Left ventricle myocardium inferior (tissue), 1 donor: ENCODE measurements around the gene MAJIN. TPM values are rescaled to one million over a fixed set of nuclear protein-coding genes. Genes with fewer than 3 reads are reported as not detected.

Source experiments
- DNase-seq: peaks from one replicate; pipeline ENCODE4 v3.0.0-alpha.2; 2020
- H3K27ac ChIP-seq: fragments of 200-600 bp; replicated peaks from 2 replicates; pipeline ENCODE4 v1.8.0; 2021
- H3K27me3 ChIP-seq: fragments of 200-600 bp; 2 replicates; pipeline ENCODE4 v1.8.0; 2021; ENCODE audit warnings: low read depth
- H3K36me3 ChIP-seq: fragments of 200-600 bp; 2 replicates; pipeline ENCODE4 v1.8.0; 2021
- H3K4me1 ChIP-seq: fragments of 200-600 bp; 2 replicates; pipeline ENCODE4 v1.8.0; 2021
- H3K4me3 ChIP-seq: fragments of 200-600 bp; 2 replicates; pipeline ENCODE4 v1.8.0; 2021; ENCODE audit warnings: mild to moderate bottlenecking, moderate library complexity
- H3K9me3 ChIP-seq: fragments of 200-600 bp; replicated peaks from 2 replicates; pipeline ENCODE4 v1.8.0; 2021
- intact Hi-C: fragments of 100-400 bp; cut with micrococcal nuclease; formaldehyde crosslinking; loops from one replicate; pipeline ENCODE4 v1.11.0; 2022
- total RNA-seq: library from RNA; stranded (reverse); fragmentation: NEBNext Ultra II Directional; extraction: Animal tissue kit (Norgen Biotek cat#: 25700); gene quantifications from one replicate; pipeline ENCODE4 v1.2.1, GENCODE V29; 2021
- TF ChIP-seq, protein P1 (sequence below): fragments of 200-600 bp; IDR thresholded peaks from 2 replicates; pipeline ENCODE4 v1.8.0; 2021; ENCODE audit warnings: antibody characterized with exemption, mild to moderate bottlenecking, borderline replicate concordance
- donor health status: DM: no; HTN: yes; CAD: no; lungs with severe emphysema.

The MAJIN gene
- total RNA-seq, 1 donor from 2014 or later, result not detected

DNA sequence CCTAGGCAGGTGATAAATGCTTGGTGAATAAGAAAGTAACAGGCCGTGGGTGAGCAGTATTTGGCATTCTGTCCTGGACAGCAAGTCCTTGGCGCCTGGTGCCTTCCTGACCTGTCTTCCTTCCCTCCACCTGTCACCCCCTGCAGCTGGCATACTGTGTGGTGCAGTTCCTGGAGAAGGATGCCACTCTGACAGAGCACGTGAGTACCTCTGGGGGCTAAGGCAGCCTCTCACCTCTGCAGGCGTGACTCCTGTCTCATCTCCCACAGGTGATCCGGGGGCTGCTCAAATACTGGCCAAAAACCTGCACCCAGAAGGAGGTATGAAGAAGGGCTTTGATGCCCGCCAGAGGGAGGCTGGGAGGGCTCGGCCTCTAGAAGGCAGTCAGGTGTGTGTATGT lies 40.6 kb downstream of the MAJIN start:
- intact Hi-C loops, result no loop called here
- H3K4me1 ChIP-seq, result peaks cover 5% of the 10 kb centered on the region
- no peak overlapping the region for H3K4me3 ChIP-seq
- no peaks in the 10 kb centered on the region for H3K9me3 ChIP-seq
- TF ChIP-seq, protein P1, sequence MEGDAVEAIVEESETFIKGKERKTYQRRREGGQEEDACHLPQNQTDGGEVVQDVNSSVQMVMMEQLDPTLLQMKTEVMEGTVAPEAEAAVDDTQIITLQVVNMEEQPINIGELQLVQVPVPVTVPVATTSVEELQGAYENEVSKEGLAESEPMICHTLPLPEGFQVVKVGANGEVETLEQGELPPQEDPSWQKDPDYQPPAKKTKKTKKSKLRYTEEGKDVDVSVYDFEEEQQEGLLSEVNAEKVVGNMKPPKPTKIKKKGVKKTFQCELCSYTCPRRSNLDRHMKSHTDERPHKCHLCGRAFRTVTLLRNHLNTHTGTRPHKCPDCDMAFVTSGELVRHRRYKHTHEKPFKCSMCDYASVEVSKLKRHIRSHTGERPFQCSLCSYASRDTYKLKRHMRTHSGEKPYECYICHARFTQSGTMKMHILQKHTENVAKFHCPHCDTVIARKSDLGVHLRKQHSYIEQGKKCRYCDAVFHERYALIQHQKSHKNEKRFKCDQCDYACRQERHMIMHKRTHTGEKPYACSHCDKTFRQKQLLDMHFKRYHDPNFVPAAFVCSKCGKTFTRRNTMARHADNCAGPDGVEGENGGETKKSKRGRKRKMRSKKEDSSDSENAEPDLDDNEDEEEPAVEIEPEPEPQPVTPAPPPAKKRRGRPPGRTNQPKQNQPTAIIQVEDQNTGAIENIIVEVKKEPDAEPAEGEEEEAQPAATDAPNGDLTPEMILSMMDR, result no peak
- H3K27me3 ChIP-seq, result no peaks in the 10 kb centered on the region
- no peak for DNase-seq
- H3K36me3 ChIP-seq, result peaks cover 79% of the 10 kb centered on the region
- no peak overlapping the region for H3K27ac ChIP-seq

DNA sequence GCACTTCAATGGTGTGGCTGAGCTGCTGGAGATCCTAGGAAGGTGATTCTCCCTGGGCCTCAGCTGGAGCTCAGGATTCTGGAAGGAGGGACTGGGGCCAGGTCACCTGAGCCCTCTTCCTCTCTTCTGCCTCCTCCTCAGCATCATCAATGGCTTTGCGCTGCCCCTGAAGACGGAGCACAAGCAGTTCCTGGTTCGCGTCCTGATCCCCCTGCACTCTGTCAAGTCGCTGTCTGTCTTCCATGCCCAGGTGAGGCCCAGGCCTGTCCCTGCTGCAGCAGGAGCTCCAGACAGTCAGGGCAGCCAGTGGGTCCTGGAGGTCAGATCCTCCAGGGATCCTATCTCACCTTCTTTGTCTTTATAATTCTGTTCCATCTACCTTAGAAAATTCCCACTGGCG lies 41.6 kb downstream of the MAJIN start:
- Histone ChIP-seq H3K27me3 (no peaks in the 10 kb centered on the region), H3K27ac (no peak overlapping the region), H3K9me3 (no peaks in the 10 kb centered on the region), H3K4me3 (no peak overlapping the region), H3K36me3 (peaks cover 79% of the 10 kb centered on the region), H3K4me1 (peaks cover 15% of the 10 kb centered on the region)
- intact Hi-C loops, result no loop called here
- TF ChIP-seq, protein P1, result no peak
- DNase-seq, result no peak

DNA sequence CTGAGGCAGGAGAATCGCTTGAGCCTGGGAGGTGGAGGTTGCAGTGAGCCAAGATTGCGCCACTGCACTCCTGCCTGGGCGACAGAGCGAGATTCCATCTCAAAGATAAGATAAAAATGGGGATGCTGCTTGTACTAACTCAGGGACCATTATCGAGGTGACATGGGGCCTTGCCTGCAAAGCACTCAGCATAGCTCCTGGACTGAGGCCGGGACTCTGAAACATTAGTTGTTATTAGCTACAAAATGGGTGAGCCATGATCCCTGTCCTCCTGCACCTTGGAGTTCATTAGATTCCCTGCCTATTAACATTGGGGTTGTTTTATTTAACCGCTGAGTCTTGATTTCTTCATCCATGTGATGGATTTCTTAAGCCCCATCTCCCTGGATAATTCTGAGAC lies 42.3 kb downstream of the MAJIN start:
- no peak for DNase-seq
- no peaks in the 10 kb centered on the region for H3K27me3 ChIP-seq
- peaks cover 22% of the 10 kb centered on the region for H3K4me1 ChIP-seq
- TF ChIP-seq, protein P1, result no peak
- intact Hi-C loops, result no loop called here
- peaks cover 79% of the 10 kb centered on the region for H3K36me3 ChIP-seq
- no peak overlapping the region for H3K4me3 ChIP-seq
- H3K9me3 ChIP-seq, result no peaks in the 10 kb centered on the region
- no peak overlapping the region for H3K27ac ChIP-seq

DNA sequence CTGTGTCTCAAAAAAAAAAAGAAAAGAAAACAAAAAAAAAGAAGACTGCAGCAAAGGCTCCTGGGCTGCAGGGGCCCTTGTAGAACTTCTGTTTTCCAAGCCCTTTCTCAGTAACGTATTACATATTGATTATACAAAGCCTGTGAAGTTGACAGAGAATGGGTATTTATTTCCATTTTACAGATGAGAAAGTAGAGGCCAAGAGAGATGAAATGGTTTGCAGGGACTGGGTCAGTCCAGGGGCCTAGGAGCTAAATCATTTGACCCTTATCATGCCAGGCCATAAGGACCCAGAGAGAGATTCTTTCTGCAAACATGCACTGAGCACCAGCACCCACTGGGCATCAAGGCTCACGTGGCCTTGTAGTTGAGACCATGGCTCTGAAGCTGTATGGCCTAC lies 43.0 kb downstream of the MAJIN start:
- Histone ChIP-seq H3K27me3 (no peaks in the 10 kb centered on the region), H3K4me3 (no peak overlapping the region), H3K4me1 (peaks cover 27% of the 10 kb centered on the region), H3K27ac (no peak overlapping the region), H3K9me3 (no peaks in the 10 kb centered on the region), H3K36me3 (peaks cover 75% of the 10 kb centered on the region)
- intact Hi-C loops, result no loop called here
- DNase-seq, result no peak
- TF ChIP-seq, protein P1, result no peak

DNA sequence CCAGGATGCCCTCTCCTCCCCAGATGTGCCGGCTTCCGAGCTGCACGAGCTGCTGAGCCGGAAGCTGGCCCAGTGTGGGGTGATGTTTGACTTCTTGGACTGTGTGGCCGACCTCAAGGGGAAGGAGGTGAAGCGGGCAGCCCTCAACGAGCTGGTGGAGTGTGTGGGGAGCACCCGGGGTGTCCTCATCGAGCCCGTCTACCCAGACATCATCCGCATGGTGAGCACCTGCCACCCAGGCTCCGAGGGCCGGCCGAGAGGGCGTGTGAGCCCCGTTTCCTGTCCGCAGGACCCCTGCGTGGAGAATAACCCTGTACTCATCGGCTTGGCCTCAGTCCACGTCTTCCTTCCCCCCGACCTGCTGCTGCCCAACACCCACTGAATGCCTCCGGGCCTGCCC lies 45.2 kb downstream of the MAJIN start:
- no peak for DNase-seq
- Histone ChIP-seq H3K27me3 (no peaks in the 10 kb centered on the region), H3K27ac (no peak overlapping the region), H3K4me1 (peaks cover 37% of the 10 kb centered on the region), H3K4me3 (no peak overlapping the region), H3K36me3 (peaks cover 53% of the 10 kb centered on the region), H3K9me3 (no peaks in the 10 kb centered on the region)
- TF ChIP-seq, protein P1, result no peak
- intact Hi-C loops, result no loop called here
